HepG2 (cell line): Measurements from ENCODE around the gene COG1. TPM values are rescaled to one million over a fixed set of nuclear protein-coding genes. Genes with fewer than 3 reads are reported as not detected.

ENCODE experiments used
- FOXA3 ChIP-seq: IDR thresholded peaks from 2 replicates; pipeline ENCODE4 v1.6.1; 2016; ENCODE audit warnings: missing genetic modification reagents, missing compliant biosample characterization
- GABPA ChIP-seq, 2 experiments: IDR thresholded peaks; 2 replicates each; pipeline ENCODE4 v1.6.1; 2011 to 2016; ENCODE audit warnings: low read depth in 2 of 2, low read length in 1 of 2, missing biosample characterization in 1 of 2, missing genetic modification characterization in 1 of 2
- GPBP1L1 ChIP-seq: sonication (generic); formaldehyde crosslinking; IDR thresholded peaks from 2 replicates; pipeline ENCODE4 v1.5.0; 2020; ENCODE audit warnings: mild to moderate bottlenecking, missing genetic modification reagents
- HIC2 ChIP-seq: sonication (generic); formaldehyde crosslinking; IDR thresholded peaks from 2 replicates; pipeline ENCODE4 v1.9.0; 2022; ENCODE audit warnings: low read depth, missing genetic modification reagents
- IRF2 ChIP-seq: IDR thresholded peaks from 2 replicates; pipeline ENCODE4 v1.6.1; 2018; ENCODE audit warnings: missing genetic modification reagents, missing compliant biosample characterization
- NR2F2 ChIP-seq: IDR thresholded peaks from 2 replicates; pipeline ENCODE4 v1.6.1; 2012; ENCODE audit warnings: low read depth, inconsistent platforms, borderline replicate concordance
- TEAD3 ChIP-seq: optimal IDR thresholded peaks from 2 replicates; pipeline ENCODE3; 2016; ENCODE audit warnings: borderline replicate concordance
- TFDP1 ChIP-seq: IDR thresholded peaks from 2 replicates; pipeline ENCODE4 v1.6.1; 2016; ENCODE audit warnings: missing compliant biosample characterization, missing genetic modification reagents, borderline replicate concordance
- ZBTB42 ChIP-seq: sonication (generic); formaldehyde crosslinking; IDR thresholded peaks from 2 replicates; pipeline ENCODE4 v1.5.0; 2020; ENCODE audit warnings: mild to moderate bottlenecking, missing genetic modification reagents
- ZNF101 ChIP-seq: sonication (generic); formaldehyde crosslinking; IDR thresholded peaks from 2 replicates; pipeline ENCODE4 v1.4.0; 2020; ENCODE audit warnings: mild to moderate bottlenecking, low read depth, missing genetic modification reagents, borderline replicate concordance
- ZNF136 ChIP-seq: sonication (generic); formaldehyde crosslinking; IDR thresholded peaks from 2 replicates; pipeline ENCODE4 v1.8.1; 2022; ENCODE audit warnings: low read depth, mild to moderate bottlenecking, moderate library complexity, missing genetic modification reagents
- ZNF660 ChIP-seq: sonication (generic); formaldehyde crosslinking; IDR thresholded peaks from 2 replicates; pipeline ENCODE4 v1.5.1; 2020; ENCODE audit warnings: mild to moderate bottlenecking, low read depth, missing genetic modification reagents, borderline replicate concordance
- polyA plus RNA-seq, 8 experiments: library from polyadenylated mRNA; depleted of rRNA in 3 of 8; stranded (reverse) in 7 of 8; unstranded in 1 of 8; fragments of >200 nt; fragmentation: Illumina TruSeq in 4 of 8; extraction: Trizol in 4 of 8; gene quantifications; 2 replicates each; pipeline versions ENCODE4 v1.2.1 to v1.2.3, GENCODE V29; 2011 to 2016; ENCODE audit warnings: low read depth in 4 of 8, missing spikeins in 1 of 8, mixed read lengths in 1 of 8; ENCODE audit not compliant: insufficient read depth in 1 of 8
- total RNA-seq, 5 experiments: library from RNA; depleted of rRNA; stranded (reverse); fragments of >200 nt; fragmentation: Illumina TruSeq; extraction: Trizol; gene quantifications; 2 replicates each; pipeline ENCODE4 v1.2.3, GENCODE V29; 2016; ENCODE audit warnings: low read depth in 1 of 5
- TF ChIP-seq, protein P1 (sequence below): sonication (generic); formaldehyde crosslinking; IDR thresholded peaks from 2 replicates; pipeline ENCODE4 v1.4.0; 2020; ENCODE audit warnings: missing genetic modification reagents
- TF ChIP-seq, protein P2 (sequence below): sonication (generic); formaldehyde crosslinking; IDR thresholded peaks from 2 replicates; pipeline ENCODE4 v1.5.1; 2020; ENCODE audit warnings: mild to moderate bottlenecking, missing genetic modification reagents, borderline replicate concordance
- TF ChIP-seq, protein P3 (sequence below): sonication (generic); formaldehyde crosslinking; IDR thresholded peaks from 2 replicates; pipeline ENCODE4 v1.5.1; 2020; ENCODE audit warnings: mild to moderate bottlenecking, moderate library complexity, missing genetic modification reagents

COG1 gene
- total and polyA plus RNA-seq, 2 of the 13 experiments (the other 11 are each of a cell fraction or from before 2014, with no cell fraction given) = 36.6 to 39.7 TPM

DNA sequence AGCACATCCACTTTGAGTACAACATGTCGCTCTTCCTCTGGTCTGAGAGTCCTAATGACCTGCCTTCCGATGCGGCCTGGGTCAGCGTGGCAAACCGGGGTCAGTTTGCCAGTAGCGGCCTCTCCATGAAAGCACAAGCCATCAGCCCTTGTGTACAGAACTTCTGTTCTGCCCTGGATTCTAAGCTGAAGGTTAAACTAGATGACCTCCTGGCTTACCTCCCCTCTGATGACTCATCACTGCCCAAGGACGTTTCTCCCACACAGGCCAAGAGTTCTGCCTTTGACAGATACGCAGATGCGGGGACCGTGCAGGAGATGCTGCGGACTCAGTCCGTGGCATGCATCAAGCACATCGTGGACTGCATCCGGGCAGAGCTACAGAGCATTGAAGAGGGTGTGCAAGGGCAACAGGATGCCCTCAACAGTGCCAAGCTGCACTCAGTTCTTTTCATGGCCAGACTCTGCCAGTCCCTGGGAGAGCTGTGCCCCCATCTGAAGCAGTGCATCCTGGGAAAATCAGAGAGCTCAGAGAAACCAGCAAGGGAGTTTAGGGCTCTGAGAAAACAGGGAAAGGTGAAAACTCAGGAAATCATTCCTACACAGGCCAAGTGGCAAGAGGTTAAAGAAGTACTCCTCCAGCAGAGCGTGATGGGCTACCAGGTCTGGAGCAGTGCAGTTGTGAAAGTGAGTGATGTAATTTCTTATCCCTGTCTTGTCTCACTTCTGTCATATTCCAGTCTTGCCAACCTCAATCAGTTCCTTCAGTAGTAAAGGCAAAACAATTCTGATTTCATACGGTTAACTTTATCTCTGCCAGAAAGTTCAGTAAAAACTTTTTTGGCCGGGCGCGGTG lies 8.6 kb downstream of the COG1 start (continued):
- TF ChIP-seq, protein P1, sequence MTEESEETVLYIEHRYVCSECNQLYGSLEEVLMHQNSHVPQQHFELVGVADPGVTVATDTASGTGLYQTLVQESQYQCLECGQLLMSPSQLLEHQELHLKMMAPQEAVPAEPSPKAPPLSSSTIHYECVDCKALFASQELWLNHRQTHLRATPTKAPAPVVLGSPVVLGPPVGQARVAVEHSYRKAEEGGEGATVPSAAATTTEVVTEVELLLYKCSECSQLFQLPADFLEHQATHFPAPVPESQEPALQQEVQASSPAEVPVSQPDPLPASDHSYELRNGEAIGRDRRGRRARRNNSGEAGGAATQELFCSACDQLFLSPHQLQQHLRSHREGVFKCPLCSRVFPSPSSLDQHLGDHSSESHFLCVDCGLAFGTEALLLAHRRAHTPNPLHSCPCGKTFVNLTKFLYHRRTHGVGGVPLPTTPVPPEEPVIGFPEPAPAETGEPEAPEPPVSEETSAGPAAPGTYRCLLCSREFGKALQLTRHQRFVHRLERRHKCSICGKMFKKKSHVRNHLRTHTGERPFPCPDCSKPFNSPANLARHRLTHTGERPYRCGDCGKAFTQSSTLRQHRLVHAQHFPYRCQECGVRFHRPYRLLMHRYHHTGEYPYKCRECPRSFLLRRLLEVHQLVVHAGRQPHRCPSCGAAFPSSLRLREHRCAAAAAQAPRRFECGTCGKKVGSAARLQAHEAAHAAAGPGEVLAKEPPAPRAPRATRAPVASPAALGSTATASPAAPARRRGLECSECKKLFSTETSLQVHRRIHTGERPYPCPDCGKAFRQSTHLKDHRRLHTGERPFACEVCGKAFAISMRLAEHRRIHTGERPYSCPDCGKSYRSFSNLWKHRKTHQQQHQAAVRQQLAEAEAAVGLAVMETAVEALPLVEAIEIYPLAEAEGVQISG (CRISPR knock-in tag) = peak; percentile 88
- TF ChIP-seq ZNF101 (CRISPR knock-in tag) = no peak
- no peak for TF ChIP-seq TFDP1
- TF ChIP-seq FOXA3 = peak; percentile 99
- TF ChIP-seq GPBP1L1 (CRISPR knock-in tag) = no peak
- TF ChIP-seq ZNF136 = 0 out of 2 replicates have a peak, but pooled peaks have one; percentile 83
- TF ChIP-seq TEAD3 = peak; percentile 85
- TF ChIP-seq, protein P2, sequence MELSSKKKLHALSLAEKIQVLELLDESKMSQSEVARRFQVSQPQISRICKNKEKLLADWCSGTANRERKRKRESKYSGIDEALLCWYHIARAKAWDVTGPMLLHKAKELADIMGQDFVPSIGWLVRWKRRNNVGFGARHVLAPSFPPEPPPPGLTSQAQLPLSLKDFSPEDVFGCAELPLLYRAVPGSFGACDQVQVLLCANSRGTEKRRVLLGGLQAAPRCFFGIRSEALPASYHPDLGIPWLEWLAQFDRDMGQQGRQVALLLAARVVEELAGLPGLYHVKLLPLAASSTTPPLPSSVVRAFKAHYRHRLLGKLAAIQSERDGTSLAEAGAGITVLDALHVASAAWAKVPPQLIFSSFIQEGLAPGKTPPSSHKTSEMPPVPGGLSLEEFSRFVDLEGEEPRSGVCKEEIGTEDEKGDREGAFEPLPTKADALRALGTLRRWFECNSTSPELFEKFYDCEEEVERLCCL (CRISPR knock-in tag) = no peak; the same call in 1 of the 2 replicates
- TF ChIP-seq IRF2 (CRISPR knock-in tag) = peak; percentile 95
- TF ChIP-seq ZBTB42 = no peak
- TF ChIP-seq HIC2 (CRISPR knock-in tag) = peak; percentile 94
- TF ChIP-seq NR2F2 = peak; percentile 98
- TF ChIP-seq, protein P3, sequence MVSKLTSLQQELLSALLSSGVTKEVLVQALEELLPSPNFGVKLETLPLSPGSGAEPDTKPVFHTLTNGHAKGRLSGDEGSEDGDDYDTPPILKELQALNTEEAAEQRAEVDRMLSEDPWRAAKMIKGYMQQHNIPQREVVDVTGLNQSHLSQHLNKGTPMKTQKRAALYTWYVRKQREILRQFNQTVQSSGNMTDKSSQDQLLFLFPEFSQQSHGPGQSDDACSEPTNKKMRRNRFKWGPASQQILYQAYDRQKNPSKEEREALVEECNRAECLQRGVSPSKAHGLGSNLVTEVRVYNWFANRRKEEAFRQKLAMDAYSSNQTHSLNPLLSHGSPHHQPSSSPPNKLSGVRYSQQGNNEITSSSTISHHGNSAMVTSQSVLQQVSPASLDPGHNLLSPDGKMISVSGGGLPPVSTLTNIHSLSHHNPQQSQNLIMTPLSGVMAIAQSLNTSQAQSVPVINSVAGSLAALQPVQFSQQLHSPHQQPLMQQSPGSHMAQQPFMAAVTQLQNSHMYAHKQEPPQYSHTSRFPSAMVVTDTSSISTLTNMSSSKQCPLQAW = peak; percentile 99
- no peak for TF ChIP-seq GABPA (IDR thresholded peaks at IDR 0.05; ENCODE audit: low read depth, low read length)
- TF ChIP-seq GABPA (CRISPR knock-in tag; IDR thresholded peaks at IDR 0.05; ENCODE audit: low read depth) = peak; percentile 74
- TF ChIP-seq ZNF660 = no peak
